Measurements from ENCODE around the gene EIF3K.

GRCh38 chr19:38617764-38618589 lies 1.0 kb upstream of the EIF3K start, which contains the start of gene MAP4K1:
- TF ChIP-seq CTCF (IDR thresholded peaks at IDR 0.05), result no peak
- TF ChIP-seq POLR2A (IDR thresholded peaks at IDR 0.05), result no peak

Measured in upper lobe of left lung (tissue), 4 donors.